Suppressor macrophage treated with lipopolysaccharide for 4 hours (primary cell): ENCODE measurements around the gene SCYGR4.
A peak's percentile ranks its signal among the peaks of the same experiment; 100 is the strongest.
"Not testable (repeated sequence)": the region's sequence is repeated elsewhere in the genome, so short reads cannot be mapped to it uniquely, and the experiment has no call there.

ENCODE experiments used
- DNase-seq: peaks from one replicate; pipeline ENCODE4 v3.0.0-alpha.2; 2020

SCYGR4 gene

DNA sequence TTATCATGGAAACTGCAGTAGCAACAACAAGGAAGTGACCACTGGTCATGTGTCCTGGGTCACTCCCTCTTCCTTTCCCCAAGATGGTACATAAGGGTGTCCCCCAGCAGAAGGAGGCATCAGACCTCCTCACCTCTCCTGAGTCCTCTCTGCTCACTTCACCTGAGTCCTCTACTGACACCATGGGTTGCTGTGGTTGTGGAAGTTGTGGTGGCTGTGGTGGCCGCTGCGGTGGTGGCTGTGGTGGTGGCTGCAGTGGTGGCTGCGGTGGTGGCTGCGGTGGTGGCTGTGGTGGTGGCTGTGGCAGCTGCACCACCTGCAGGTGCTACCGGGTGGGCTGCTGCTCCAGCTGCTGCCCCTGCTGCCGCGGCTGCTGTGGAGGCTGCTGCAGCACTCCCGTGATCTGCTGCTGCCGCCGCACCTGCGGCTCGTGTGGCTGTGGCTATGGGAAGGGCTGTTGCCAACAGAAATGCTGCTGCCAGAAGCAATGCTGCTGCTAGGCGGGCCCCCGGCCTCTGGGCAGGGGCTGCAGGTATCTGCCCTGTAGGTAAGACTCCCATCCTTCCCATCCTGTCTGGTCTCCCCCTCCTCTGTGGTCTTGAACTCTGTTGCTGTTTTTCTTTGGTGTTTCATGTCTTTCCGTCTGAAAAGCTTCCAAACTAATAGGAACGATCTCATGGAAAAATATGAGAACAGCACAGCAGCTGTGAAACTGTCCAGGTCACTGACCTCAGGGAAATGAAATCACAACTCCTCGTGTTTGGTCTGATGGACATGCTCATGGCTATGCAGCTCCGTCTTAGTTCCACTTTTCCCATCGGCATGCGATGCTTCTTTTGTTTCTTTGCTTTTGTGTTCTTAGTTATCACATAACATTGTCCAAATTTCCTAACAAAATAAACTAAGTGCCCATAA is at the start of gene SCYGR4:
Gene SCYGR4, plus strand, starts transcription at position 183 of the 915 bp plus-strand sequence. Its CDS starts 0 bp downstream, at position 183.
- no peak for DNase-seq

GRCh38 chr2:227568852-227569169 is 48.5 kb upstream of the SCYGR4 start:
- no peak for DNase-seq

DNA sequence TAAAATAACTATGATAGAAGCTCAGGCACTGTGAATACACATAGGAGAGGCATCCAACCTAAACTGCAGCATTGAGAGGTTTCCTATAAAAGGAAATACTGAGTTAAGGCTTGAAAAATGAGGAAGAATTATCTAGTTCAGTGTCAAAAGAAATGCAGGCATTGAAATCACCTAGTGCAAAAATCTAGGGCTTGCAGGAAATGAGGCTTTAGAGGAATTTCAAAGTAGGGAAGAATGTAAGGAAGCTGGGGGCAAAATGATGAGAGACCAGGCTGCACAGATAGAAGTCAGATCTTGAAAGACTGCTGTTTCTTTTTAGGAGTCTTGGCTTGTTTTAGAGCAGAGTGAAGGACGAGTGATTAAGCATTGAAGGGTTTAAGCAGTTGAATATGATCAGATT is 46.7 kb upstream of the SCYGR4 start:
- no peak for DNase-seq

DNA sequence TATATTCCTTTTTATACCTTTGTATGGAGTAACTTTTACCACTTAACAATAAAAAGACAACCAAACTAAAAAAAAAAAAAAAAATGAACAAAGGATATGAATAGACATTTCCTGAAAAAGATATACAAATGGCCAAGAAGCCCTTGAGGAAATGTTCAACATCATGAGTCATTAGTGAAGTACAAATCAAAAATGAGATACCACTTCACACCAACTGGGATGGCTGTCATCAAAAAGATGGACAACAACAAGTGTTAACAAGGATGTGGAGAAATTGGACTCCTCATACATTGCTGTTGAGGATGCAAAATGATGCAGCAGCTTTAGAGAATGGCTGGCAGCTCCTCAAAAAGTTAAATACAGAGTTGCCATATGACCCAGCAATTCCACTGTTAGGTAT is 41.2 kb upstream of the SCYGR4 start:
- DNase-seq = no peak

- no peak for DNase-seq
Measured at GRCh38 chr2:227576812-227577211, 40.5 kb upstream of the SCYGR4 start.

GRCh38 chr2:227577555-227577954 is 39.7 kb upstream of the SCYGR4 start:
- DNase-seq = no peak

DNA sequence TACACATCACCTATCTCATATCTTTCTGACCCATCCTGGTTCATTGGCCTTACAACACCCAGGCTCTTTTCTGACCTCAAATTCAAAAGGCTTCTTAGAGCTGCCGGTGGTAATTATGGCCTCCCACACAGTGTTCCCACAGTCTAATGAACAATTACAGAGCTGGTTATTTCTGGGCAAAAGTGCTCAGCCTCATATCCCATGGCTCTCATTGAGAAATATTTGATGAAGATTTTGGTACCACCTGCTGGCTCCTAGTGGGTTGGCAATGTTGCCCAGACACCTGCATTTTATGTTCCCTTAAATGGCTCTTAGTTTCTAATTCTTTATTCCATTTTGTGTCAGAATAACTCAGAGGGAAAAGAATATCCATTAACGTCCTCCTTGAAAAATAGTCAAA is 38.7 kb upstream of the SCYGR4 start:
- no peak for DNase-seq

DNA sequence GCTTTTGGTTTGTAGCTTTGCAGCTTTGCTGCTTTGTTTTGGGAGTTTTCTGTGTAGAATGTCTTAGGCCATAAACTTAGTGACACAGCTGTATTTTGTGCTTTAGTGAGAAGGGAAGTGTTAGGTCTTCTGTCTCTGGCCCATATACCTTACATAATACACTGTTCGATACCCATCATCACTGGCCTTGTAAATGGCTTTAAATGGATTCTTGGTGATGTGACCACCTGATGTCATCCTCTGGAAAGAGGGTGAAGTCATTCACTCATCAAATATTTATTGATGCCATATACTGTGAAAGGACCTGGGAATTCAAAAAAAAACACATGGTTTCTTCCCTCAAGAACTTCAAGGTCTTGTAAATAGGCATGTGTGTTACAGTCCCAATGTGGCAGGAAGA is 37.5 kb upstream of the SCYGR4 start:
- no peak for DNase-seq

DNA sequence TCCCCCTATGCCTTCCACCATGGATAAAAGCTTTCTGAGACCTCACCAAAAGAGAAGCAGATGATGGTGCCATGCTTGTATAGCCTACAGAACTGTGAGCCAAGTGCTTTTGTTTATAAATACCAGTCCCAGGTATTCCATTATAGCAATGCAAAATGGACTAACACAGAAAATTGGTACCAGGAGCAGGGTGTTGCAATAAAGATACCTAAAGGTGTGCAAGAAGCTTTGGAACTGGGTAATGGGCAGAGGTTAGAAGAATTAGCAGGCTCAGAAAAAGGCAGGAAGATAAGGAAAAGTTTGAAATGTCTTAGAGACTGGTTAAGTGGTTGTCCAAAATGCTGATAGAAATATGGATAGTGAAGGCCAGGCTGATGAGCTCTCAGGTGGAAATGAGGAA is 34.9 kb upstream of the SCYGR4 start:
- no peak for DNase-seq

DNA sequence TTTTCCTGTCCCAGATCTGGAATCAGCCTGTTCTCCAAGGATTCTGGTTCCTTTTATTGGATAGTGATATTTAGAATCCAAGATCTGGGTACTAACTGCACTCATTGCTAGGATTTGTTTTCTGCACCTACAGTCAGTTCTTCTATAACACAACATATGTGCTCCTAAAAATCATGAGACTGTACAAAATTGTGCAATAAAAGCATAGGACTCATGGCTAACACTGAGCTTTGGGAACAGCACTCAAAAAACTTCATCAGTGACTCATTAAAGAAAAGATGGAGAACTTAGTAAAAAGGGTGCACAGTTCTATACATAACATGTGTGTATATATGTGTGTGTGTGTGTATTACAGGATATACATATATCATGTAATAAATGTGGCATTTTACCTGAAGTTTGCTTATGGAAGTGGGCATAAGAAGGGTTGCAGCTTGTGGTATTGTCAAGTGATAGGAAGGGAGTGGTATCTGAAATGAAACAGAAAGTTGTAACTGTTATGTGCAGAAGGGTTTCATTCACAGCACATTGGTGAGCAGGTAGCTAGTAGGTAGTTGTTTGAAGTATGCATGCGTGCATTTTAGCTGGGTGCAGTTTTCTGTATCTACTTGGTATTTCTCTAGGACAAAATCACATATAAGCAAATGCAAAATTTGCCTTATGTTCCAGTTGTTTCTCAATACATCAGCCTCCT is 24.5 kb upstream of the SCYGR4 start:
- peak; percentile 12 for DNase-seq

GRCh38 chr2:227595797-227596196 is 21.5 kb upstream of the SCYGR4 start:
- DNase-seq = no peak

DNA sequence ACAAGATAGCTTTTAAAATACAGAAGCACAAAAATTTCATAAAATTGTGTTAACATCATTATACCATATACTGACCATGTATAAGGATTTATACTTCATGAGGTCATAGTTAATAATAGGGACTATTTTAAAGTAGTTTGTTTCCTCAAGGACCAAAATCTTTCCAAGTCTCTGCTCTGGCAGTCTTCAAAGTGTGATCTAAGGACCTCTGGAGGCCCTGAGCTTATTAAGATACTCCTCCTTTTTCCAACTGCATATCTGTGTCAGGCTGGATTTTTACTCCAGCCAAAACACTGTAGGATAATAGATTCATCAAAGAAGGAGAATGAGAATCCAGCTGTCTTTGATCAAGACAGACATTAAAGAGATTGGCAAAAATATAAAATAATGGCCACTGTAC is 20.3 kb upstream of the SCYGR4 start:
- no peak for DNase-seq

DNA sequence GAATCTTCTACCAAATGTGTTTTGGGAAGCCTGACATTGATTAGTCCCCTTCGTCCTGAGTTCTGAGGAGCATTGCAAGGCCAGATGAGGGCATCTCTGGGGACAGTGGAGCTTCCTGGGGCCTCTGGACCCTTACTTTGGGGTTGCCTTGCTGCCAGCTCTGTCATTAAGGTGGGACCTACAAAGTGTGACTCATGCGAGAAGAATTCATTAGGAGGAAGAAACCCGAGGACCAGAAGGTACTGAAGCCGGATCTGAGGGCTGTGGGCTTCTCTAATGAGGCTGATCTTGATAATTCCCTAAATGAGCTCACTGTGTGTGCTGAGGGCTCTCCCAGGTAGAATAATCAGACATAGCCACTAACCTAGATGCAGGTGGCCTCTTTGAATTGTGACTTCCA is 19.3 kb upstream of the SCYGR4 start:
- no peak for DNase-seq

DNA sequence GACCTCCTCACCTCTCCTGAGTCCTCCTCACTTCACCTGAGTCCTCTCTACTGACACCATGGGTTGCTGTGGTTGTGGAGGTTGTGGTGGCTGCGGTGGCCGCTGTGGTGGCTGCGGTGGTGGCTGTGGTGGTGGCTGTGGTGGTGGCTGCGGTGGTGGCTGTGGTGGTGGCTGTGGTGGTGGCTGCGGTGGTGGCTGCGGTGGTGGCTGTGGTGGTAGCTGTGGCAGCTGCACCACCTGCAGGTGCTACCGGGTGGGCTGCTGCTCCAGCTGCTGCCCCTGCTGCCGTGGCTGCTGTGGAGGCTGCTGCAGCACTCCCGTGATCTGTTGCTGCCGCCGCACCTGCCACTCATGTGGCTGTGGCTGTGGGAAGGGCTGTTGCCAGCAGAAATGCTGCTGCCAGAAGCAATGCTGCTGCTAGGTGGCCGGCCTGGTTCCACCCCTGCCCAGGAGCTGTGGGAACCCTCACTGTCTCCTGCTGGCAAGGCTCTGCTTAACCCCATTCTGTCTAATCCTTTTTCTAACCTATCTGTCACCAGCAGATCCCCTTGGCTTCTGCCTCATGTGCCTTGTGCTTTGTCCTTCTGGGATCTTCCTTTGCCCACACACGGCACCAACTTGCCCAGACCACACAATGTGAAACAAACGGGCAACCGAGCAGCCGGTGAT is 18.3 kb upstream of the SCYGR4 start, which contains the start of gene SCYGR2:
Gene SCYGR2, plus strand, starts transcription at position 59 of the 669 bp plus-strand sequence. Its CDS starts 0 bp downstream, at position 59.
- not testable (repeated sequence) for DNase-seq

- no peak for DNase-seq
Measured at GRCh38 chr2:227602358-227602757, 14.9 kb upstream of the SCYGR4 start.

DNA sequence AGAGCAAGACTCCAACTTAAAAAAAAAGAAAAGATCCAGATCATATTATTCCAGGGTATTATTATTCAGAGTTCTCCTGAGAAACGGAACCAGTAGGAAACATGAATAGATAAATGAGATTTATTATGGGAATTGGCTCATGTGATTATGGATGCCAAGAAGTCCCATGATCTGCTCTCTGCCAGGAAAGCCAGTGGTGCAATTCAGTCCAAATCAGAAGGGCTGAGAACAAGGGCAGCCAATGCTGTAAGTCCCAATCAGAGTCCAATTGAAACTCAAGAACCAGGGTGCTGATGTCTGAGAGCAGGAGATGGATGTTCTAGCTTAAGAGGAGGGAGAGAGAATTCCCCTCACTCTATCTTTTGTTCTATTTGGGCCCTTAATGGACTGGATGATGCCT is 10.8 kb upstream of the SCYGR4 start:
- no peak for DNase-seq

GRCh38 chr2:227607941-227608340 is 9.4 kb upstream of the SCYGR4 start:
- peak; percentile 39 for DNase-seq

DNA sequence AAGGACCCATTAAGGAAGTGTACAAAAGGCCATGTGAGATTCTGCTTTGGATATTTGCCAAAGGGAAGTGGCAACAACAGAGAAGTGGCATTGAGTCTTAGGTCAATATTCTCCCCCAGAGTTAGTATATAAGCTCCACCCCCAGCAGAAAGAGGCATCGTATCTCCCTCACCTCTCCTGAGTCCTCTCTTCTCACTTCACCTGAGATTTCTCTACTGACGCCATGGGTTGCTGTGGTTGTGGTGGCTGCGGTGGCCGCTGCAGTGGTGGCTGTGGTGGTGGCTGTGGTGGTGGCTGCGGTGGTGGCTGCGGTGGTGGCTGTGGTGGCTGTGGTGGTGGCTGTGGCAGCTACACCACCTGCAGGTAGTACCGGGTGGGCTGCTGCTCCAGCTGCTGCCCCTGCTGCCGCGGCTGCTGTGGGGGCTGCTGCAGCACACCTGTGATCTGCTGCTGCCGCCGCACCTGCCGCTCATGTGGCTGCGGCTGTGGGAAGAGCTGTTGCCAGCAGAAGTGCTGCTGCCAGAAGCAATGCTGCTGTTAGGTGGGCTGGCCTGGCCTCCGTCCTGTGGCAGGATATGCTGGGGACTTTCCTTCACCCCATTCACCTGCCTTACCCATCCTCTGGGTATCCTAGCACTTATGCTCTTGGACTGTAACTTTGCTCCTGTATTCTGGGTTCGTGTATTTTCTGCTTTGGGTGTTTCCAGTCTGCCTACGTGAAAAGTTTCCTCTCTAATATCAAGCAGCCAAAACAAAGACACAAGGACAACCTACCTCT is 8.5 kb upstream of the SCYGR4 start:
- DNase-seq = peak; percentile 88

DNA sequence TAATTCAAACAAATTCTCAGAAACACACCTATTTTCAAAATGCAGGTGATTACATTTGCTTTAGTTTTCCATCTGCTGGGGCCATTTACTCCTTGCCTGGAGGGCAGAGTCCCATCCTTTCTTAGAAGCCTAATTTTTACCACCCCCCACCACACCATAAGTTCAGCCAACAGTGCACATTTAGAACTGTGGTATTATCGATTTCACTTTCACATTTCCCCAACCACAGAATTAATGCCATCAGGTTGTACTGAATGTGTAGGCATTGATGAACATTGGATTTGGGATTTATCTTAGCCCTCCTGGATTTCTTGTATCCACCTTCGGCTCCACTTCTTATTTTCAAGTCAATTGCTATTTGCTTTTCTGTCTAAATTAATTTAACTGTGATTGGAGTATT is 7.2 kb upstream of the SCYGR4 start:
- peak; percentile 5 for DNase-seq

DNA sequence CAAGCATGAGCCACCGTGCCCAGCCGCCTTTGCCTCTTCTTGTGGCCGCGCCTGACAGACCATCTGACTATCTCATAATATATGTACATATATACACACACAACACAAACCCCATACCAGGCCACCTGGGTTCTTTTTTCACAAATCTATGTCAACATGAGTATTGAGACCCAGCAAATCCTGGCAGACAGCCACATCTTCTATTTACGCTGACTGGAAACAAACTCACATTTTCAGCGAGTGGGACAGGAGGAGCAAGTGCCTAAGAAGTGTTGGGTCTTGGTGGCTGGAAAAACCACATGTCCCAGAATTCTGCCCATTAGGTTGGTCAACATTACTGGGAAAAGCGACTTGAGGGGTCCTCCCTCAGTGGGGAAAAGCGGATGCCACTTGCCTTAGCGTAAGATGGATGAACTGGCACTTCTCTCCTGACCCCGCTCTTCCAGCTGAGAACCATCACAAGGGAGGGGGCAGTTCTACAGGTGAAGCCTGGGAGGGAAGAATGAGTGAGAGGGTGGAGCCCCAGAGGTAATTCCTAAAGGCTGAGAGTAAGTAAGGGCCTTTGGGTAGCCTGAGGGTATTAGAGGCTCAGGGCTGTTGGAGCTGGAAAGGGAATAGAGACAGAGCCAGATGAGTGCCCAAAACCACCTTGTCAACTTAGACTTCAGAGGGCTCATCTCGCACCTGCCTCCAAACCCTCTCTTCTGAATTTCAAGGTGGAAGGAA is 4.6 kb upstream of the SCYGR4 start:
- DNase-seq = no peak

DNA sequence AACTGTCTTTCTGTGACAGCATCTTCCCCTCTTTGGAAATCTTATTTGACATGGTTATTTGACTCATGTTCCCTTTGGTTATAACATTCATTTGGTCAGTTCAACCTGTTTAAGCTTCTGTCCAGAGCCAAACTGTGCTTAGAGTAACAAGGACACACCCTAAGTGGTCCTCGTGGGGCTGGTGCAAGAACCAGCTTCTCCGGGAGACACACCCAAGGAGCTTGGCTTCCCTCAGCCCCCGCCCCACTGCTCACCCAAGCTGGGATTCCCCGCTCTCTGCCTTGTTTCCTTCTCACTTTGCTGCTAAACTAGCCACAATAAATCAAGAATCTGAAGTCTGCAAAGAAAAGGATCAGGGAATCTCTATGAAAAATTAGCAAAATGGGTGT is 4.0 kb upstream of the SCYGR4 start:
- peak; percentile 14 for DNase-seq

- no peak for DNase-seq
Measured at GRCh38 chr2:227614246-227614645, 3.1 kb upstream of the SCYGR4 start.
